Effector memory CD4-positive, alpha-beta T cell (primary cell): Measurements from ENCODE around the gene LRRC4C.

Experiments
- DNase-seq, 3 donors: peaks; one replicate each; pipeline ENCODE4 v3.0.0-alpha.2; 2020
- H3K27ac ChIP-seq: 2 replicates; pipeline ENCODE4 v1.7.0; 2013; ENCODE audit warnings: mild to moderate bottlenecking, low read length, moderate library complexity; ENCODE audit not compliant: insufficient read depth, poor library complexity, severe bottlenecking
- H3K27me3 ChIP-seq: replicated peaks from 2 replicates; pipeline ENCODE4 v1.7.0; 2013; ENCODE audit warnings: mild to moderate bottlenecking, low read length; ENCODE audit not compliant: insufficient read depth, control insufficient read depth, poor library complexity, severe bottlenecking
- H3K36me3 ChIP-seq: 2 replicates; pipeline ENCODE4 v1.7.0; 2013; ENCODE audit warnings: mild to moderate bottlenecking, low read length, moderate library complexity; ENCODE audit not compliant: control insufficient read depth, insufficient read depth
- H3K4me1 ChIP-seq: 2 replicates; pipeline ENCODE4 v1.7.0; 2013; ENCODE audit warnings: low read length, mild to moderate bottlenecking; ENCODE audit not compliant: control insufficient read depth, insufficient read depth, poor library complexity, severe bottlenecking
- H3K4me3 ChIP-seq: 2 replicates; pipeline ENCODE4 v1.7.0; 2013; ENCODE audit warnings: low read length, low read depth, mild to moderate bottlenecking; ENCODE audit not compliant: insufficient read depth, poor library complexity, severe bottlenecking
- H3K9me3 ChIP-seq: 2 replicates; pipeline ENCODE4 v1.7.0; 2013; ENCODE audit warnings: mild to moderate bottlenecking, low read length, moderate library complexity; ENCODE audit not compliant: control insufficient read depth

The LRRC4C gene

DNA sequence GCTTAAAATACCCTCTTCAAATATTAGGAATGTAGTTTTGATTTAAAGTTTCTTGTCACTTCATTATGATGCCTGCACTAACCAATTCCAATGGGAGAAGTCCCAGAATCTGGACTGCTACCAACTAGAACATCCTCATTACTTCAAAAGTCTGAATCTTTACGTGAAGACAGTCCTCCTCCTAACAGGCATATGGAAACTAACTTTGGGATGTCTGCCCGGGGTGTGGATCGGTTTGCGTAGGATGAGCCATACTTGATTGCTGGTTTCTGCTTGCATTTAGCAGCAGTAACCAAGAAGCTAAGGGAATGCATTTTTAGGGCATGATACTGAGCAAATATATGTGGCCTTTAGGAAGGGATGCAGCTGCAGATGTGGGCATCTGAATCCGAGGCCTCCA lies 177.1 kb downstream of the LRRC4C start:
- DNase-seq: no peak
- no peaks in the 10 kb centered on the region for H3K9me3 ChIP-seq
- no peaks in the 10 kb centered on the region for H3K27me3 ChIP-seq
- H3K27ac ChIP-seq: no peak overlapping the region
- no peak overlapping the region for H3K4me3 ChIP-seq
- no peaks in the 10 kb centered on the region for H3K4me1 ChIP-seq
- no peaks in the 10 kb centered on the region for H3K36me3 ChIP-seq

DNA sequence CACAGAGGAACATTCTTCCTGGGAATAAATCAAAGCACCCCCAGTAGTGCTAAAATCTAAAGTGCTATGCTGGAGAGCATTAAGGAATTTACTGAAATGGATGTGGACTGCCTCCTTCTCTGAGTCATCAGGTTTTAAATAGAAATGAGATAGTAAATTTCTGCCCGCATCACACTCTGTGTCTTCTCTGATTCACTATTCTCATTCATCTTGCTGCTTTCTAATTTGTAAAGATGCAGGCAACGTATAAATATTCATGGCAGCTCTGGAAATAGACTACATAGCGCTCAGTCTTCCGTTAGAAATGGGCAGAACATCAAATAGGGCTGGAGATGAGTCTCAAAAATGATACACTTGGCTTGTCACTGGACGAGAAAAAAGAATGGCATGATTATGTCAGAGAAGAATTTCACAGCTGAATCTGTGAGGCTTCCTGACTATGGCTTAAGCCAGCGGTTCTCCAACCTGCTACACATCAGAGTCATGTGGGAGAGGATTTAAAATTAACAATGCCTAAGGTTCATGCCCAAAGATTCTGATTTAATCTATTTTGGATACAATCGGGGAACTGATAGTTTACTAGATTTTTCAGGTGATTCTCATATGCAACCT lies 178.2 kb downstream of the LRRC4C start:
- Histone ChIP-seq H3K4me3 (no peak overlapping the region), H3K4me1 (no peaks in the 10 kb centered on the region), H3K27me3 (no peaks in the 10 kb centered on the region), H3K36me3 (no peaks in the 10 kb centered on the region), H3K9me3 (no peaks in the 10 kb centered on the region), H3K27ac (no peak overlapping the region)
- DNase-seq: no peak

DNA sequence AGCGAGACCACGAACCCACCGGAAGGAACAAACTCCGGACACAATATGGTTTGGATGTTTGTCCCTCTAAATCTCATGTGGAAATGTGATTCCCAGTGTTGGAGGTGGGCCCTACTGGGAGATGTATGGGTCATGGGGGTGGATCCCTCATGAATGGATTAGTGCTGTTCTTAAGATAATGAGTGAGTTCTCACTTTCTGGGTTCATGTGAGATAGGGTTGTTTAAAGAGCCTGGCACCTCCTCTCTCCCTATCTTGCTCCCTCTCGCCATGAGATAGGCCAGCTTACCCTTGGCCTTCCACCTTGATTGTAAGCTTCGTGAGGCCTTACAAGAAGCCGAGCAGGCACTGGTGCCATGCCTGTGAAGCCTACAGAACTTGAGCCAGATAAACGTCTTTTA lies 184.6 kb downstream of the LRRC4C start:
- Histone ChIP-seq H3K27ac (no peak overlapping the region), H3K4me1 (no peaks in the 10 kb centered on the region), H3K9me3 (no peaks in the 10 kb centered on the region), H3K27me3 (no peaks in the 10 kb centered on the region), H3K36me3 (no peaks in the 10 kb centered on the region), H3K4me3 (no peak overlapping the region)
- DNase-seq: no peak

DNA sequence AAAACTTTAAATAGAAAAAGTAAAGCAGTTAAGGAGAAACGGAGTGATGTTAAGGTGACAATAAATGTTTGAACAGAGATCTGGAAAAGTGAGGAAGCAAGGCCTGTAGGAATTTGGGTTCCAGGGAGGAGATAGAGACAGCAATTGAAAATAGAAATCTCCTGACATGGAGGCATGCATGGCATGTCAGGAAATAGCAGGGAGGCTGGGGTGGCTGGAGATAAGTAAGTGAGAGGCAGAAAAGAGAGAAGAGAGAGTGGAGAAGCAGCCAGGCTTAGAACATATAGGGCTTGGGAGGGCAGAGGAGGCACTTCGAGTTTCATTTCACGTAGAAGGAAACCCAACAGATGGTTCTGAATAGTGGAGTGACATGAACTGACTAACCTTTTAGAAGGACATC lies 185.5 kb downstream of the LRRC4C start:
- H3K36me3 ChIP-seq: no peaks in the 10 kb centered on the region
- DNase-seq: no peak
- H3K9me3 ChIP-seq: no peaks in the 10 kb centered on the region
- no peak overlapping the region for H3K4me3 ChIP-seq
- H3K27me3 ChIP-seq: no peaks in the 10 kb centered on the region
- H3K4me1 ChIP-seq: no peaks in the 10 kb centered on the region
- no peak overlapping the region for H3K27ac ChIP-seq

DNA sequence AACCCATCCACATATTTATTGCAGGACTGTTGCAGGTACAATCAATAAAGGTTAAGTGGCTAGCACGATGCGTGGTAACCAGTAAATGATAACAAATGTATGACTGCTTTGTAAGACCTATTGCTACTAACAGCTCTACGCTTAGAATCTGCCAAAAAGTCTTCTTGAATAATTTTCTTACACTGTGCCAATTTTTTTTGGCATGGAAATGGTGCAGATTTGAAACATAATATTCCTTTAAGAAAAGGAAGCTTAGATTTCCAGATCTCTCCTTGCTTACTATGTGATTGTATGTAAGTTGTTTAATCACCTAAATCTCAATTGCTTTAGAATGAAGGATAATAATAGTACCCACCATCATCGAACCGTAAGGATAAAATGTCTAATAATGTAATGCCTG lies 192.0 kb downstream of the LRRC4C start:
- DNase-seq: no peak
- Histone ChIP-seq H3K4me1 (no peaks in the 10 kb centered on the region), H3K4me3 (no peak overlapping the region), H3K9me3 (no peaks in the 10 kb centered on the region), H3K27ac (no peak overlapping the region), H3K36me3 (no peaks in the 10 kb centered on the region), H3K27me3 (no peaks in the 10 kb centered on the region)

DNA sequence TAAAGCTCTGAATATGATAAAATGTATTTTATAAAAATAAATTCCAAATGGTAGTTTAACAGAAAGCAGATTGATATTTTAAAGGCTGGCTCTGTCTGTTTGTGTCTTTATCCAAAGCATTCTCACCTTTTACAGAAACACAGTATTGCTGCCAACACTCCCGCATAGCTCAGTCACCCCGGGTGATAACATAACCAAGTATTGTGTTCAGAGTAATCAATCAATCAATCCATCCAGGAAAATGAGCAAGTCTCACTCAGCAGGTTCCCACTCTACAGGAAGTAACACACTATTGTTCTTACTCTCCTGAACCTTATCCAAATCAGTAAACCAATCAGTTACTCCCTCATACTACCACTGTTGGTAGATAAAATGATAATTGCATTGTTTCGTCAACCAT lies 203.4 kb downstream of the LRRC4C start:
- DNase-seq: no peak
- Histone ChIP-seq H3K27ac (no peak overlapping the region), H3K4me3 (no peak overlapping the region), H3K36me3 (no peaks in the 10 kb centered on the region), H3K4me1 (no peaks in the 10 kb centered on the region), H3K27me3 (no peaks in the 10 kb centered on the region), H3K9me3 (no peaks in the 10 kb centered on the region)

DNA sequence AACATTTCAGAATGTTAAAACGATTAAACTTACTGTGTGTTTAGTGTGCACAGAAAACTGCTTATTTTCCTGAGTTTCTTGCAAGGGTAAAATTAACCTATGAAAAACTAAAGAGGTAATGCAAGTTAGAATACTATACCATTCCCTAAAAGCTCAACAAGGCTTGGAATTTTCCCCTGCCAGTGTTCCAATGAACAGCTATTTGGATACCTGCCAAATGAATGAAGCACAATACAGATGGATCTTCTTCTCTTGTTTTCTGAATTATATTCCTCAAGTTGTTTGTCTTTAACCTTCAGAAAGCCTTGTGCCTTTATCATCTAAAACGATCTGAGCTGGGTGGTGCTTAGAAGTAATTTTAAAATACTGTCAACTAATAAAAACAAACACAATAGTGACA lies 204.5 kb downstream of the LRRC4C start:
- no peaks in the 10 kb centered on the region for H3K27me3 ChIP-seq

DNA sequence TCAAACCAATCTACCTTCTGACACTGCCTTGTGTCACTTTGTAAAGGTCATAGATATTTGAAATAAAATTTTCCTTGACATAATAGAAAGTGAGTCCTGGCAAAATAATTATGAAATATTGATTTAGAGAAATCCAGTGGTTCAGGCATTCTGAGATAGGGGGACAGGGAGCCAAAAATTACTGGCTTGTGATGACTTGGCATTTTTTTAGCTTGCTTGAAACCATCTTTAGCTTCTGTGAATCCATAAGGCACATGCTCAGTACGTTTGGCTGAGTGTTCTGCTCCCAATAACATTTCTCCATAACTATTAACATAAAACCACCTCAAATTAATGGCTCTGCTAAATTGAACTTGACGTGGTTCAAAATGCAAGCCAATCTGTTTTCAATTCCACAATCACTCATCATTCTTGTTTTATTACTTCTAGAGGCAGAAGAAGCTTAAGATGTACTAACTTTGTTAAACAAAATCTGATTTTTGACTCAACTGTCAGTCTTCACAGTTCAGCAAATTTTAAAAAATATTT lies 209.0 kb downstream of the LRRC4C start:
- DNase-seq: no peak
- no peaks in the 10 kb centered on the region for H3K27me3 ChIP-seq
- H3K27ac ChIP-seq: no peak overlapping the region
- H3K4me3 ChIP-seq: no peak overlapping the region
- H3K4me1 ChIP-seq: no peaks in the 10 kb centered on the region
- H3K9me3 ChIP-seq: no peaks in the 10 kb centered on the region
- H3K36me3 ChIP-seq: no peaks in the 10 kb centered on the region

More for the DNA sequence above, 204.5 kb downstream of the LRRC4C start:
- no peaks in the 10 kb centered on the region for H3K9me3 ChIP-seq
- H3K4me1 ChIP-seq: no peaks in the 10 kb centered on the region
- DNase-seq: no peak
- no peak overlapping the region for H3K4me3 ChIP-seq
- H3K27ac ChIP-seq: no peak overlapping the region
- no peaks in the 10 kb centered on the region for H3K36me3 ChIP-seq

DNA sequence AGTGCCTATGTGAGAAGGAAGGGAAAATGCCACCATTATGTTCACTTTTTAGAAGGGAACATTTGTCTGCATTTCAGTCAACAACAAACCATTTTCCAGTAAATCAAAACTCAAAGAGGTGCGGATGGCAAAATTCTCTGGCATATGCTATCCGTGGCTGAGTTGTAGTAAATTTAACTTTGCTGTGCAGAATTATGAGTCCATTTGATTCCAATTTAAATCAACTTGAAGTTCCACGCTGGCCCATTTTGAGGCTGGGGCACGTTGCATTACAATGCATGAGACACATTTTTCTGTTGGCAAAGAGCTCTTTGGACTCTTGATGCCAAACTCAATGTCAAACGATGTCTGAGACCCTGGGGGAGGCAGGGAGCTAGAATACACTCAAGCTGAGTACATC lies 211.8 kb downstream of the LRRC4C start:
- Histone ChIP-seq H3K4me1 (no peaks in the 10 kb centered on the region), H3K4me3 (no peak overlapping the region), H3K27ac (no peak overlapping the region), H3K9me3 (no peaks in the 10 kb centered on the region), H3K27me3 (no peaks in the 10 kb centered on the region), H3K36me3 (no peaks in the 10 kb centered on the region)
- DNase-seq: no peak

DNA sequence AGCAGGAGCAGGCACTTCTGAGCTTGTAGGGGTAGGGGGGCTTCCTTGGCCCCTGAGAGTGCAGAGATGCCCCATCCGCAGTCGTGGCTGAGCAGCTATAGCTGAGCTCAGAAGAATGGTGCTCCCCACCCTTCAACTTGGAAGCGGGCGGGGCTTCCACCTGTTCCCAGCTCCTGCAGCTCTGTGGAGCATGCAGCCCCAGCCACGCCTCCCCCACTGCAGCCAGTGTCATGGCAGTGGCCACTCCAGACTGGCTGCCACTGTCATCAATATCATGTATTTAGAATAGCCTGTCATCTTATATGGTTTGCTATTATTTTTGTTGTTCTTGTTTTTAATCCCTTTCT lies 213.1 kb downstream of the LRRC4C start:
- H3K36me3 ChIP-seq: no peaks in the 10 kb centered on the region
- no peak overlapping the region for H3K27ac ChIP-seq
- DNase-seq: no peak
- no peak overlapping the region for H3K4me3 ChIP-seq
- H3K9me3 ChIP-seq: no peaks in the 10 kb centered on the region
- H3K4me1 ChIP-seq: no peaks in the 10 kb centered on the region
- H3K27me3 ChIP-seq: no peaks in the 10 kb centered on the region
